Subcutaneous abdominal adipose tissue (tissue), 5 donors: ENCODE measurements around the gene NSUN6.
"Not testable (repeated sequence)": the region's sequence is repeated elsewhere in the genome, so short reads cannot be mapped to it uniquely, and the experiment has no call there.

Source experiments
- H3K27ac ChIP-seq: one replicate; pipeline ENCODE4 v1.7.0; 2013; ENCODE audit warnings: low read depth, mild to moderate bottlenecking, inconsistent platforms, low read length, moderate library complexity
- H3K27me3 ChIP-seq, 5 donors: one replicate each; pipeline ENCODE4 v1.7.0; 2013; ENCODE audit warnings: low read length in 5 of 5, inconsistent platforms in 1 of 5; ENCODE audit not compliant: control insufficient read depth in 5 of 5, insufficient read depth in 4 of 5
- H3K36me3 ChIP-seq, 5 donors: one replicate each; pipeline ENCODE4 v1.7.0; 2013; ENCODE audit warnings: low read length in 5 of 5; ENCODE audit not compliant: control insufficient read depth in 5 of 5, insufficient read depth in 5 of 5
- H3K4me1 ChIP-seq, 5 donors: one replicate each; pipeline ENCODE4 v1.7.0; 2013; ENCODE audit warnings: low read length in 5 of 5, mild to moderate bottlenecking in 3 of 5, moderate library complexity in 1 of 5; ENCODE audit not compliant: control insufficient read depth in 5 of 5, insufficient read depth in 5 of 5
- H3K4me3 ChIP-seq, 5 donors: one replicate each; pipeline ENCODE4 v1.7.0; 2013; ENCODE audit warnings: low read length in 5 of 5, low read depth in 1 of 5
- H3K9ac ChIP-seq, 5 donors: one replicate each; pipeline ENCODE4 v1.7.0; 2013; ENCODE audit warnings: low read length in 5 of 5, mild to moderate bottlenecking in 4 of 5, moderate library complexity in 3 of 5
- H3K9me3 ChIP-seq, 5 donors: one replicate each; pipeline ENCODE4 v1.7.0; 2013; ENCODE audit warnings: low read length in 5 of 5; ENCODE audit not compliant: control insufficient read depth in 5 of 5
- donor health status: healthy.
- donor health status: healthy.
- donor health status: healthy.
- donor health status: healthy.
- donor health status: healthy.

The NSUN6 gene

DNA sequence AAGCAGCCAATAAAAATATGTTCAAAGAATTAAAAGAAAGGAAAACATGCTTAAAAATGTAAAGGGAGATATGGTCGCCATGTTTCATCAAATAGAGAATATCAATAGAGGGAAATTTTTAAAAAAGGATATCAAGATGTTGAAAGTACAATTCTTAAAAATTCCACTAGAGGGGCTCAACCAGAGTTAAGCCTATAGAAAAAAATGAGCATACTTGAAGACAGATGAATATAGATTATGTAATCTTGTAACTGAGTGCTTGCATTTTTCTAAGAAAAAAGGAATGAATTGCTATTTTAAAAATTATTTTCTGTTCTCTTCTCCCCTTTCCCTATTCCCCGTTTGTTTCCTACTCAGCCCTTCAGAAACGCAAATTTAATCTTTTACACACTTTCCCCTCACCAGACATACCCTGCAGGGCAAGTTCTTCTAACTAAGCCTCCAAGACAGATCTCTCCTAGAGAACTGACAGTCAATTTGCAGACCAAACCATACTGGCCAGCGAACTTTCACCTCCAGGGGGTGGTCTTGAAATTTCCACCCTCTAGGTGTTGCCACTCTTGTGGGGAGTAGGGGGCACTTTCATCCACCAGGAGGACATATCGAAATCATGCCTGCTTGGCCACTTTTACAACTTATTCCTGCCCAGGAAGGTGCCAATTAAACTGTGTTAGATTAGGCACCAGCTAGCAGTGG is 67.7 kb downstream of the NSUN6 start:
- Histone ChIP-seq H3K9me3 (no peaks in the 10 kb centered on the region), H3K36me3 (peaks cover 3 to 46% (median 20%) of the 10 kb centered on the region in 5 donors), H3K4me3 (no peak overlapping the region), H3K4me1 (no peaks in the 10 kb centered on the region), H3K27ac (no peak overlapping the region), H3K27me3 (no peaks in the 10 kb centered on the region), H3K9ac (no peak overlapping the region)

- no peak overlapping the region for H3K27ac ChIP-seq
- H3K36me3 ChIP-seq = peaks cover 3 to 47% (median 18%) of the 10 kb centered on the region in 5 donors
- no peak overlapping the region for H3K9ac ChIP-seq
- no peaks in the 10 kb centered on the region for H3K4me1 ChIP-seq
- H3K9me3 ChIP-seq = peaks cover 0 to 2% (median 0%) of the 10 kb centered on the region in 5 donors
- H3K27me3 ChIP-seq = no peaks in the 10 kb centered on the region
- H3K4me3 ChIP-seq = no peak overlapping the region
Observed at GRCh38 chr10:18582803-18583202, 68.6 kb downstream of the NSUN6 start.

DNA sequence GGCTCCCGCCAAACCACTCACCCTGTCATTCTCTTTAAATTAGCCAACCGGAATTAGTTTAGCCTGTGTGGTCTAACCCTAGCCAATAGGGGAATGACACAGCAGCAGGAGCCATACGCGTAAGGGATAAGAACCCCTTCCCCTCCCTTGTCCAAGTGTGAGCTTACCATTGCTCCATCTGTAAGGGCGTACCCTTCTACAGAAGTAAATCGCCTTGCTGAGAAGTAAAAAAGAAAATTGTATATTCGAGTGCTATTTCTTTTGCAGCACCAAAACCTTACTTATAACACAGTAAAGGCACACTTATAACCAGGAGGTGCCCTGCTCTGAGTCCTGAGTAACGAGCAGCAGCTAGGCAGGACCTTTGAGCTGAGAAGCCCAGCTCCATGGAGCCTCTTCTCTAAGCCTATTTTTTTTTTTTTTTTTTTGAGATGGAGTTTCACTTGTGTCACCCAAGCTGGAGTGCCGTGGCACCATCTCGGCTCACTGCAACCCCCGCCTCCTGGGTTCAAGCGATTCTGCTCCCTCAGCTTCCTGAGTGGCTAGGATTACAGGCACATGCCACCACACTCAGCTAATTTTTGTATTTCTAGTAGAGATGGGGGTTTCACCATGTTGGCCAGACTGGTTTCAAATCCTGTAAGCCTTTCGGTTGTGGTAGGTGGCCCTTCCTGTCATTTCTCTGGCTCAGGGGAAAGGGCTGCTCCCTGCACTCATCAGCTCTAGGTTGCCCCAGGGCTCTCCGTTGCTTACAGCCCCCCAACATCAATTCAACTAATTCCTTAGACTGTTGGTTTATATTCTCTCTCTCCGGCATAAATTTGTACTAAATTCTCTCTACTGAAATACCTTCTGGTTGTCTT is 73.3 kb downstream of the NSUN6 start:
- Histone ChIP-seq H3K27ac (no peak overlapping the region), H3K9ac (no peak overlapping the region), H3K36me3 (peaks cover 13 to 35% (median 16%) of the 10 kb centered on the region in 5 donors), H3K9me3 (peaks cover 0 to 2% (median 0%) of the 10 kb centered on the region in 5 donors), H3K4me1 (no peaks in the 10 kb centered on the region), H3K27me3 (no peaks in the 10 kb centered on the region), H3K4me3 (no peak overlapping the region)

- H3K27ac ChIP-seq = no peak overlapping the region
- peaks cover 11 to 27% (median 14%) of the 10 kb centered on the region in 5 donors for H3K36me3 ChIP-seq
- H3K27me3 ChIP-seq = no peaks in the 10 kb centered on the region
- H3K9me3 ChIP-seq = peaks cover 0 to 2% (median 0%) of the 10 kb centered on the region in 5 donors
- H3K4me1 ChIP-seq = no peaks in the 10 kb centered on the region
- no peak overlapping the region for H3K9ac ChIP-seq
- no peak overlapping the region for H3K4me3 ChIP-seq
Observed at GRCh38 chr10:18576586-18576985, 74.8 kb downstream of the NSUN6 start.

DNA sequence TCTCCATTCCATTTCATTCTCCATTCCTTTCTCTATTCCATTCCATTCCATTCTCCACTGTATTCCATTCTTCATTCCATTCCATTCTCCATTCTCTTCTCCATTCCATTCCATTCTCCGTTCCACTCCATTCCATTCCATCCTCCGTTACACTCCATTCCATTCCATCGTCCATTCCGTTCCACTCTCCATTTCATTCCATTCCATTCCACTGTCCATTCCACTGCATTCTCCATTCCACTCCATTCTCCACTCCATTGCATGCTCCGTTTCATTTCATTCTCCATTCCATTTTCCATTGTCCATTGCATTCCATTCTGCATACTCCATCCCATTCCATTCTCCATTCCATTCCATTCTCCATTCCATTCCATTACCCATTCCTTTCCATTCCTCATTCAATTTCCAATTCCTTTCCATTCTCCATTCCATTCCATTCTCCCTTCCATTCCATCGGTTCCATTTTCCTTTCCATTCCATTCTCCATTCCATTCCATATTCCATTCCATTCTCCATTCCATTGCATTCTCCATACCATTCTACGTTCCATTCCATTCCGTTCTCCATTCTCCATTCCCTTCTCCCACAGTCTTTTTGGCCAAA is 78.3 kb downstream of the NSUN6 start:
- no peaks in the 10 kb centered on the region for H3K27me3 ChIP-seq
- H3K27ac ChIP-seq = no peak overlapping the region
- H3K4me3 ChIP-seq = no peak overlapping the region
- no peaks in the 10 kb centered on the region for H3K4me1 ChIP-seq
- no peak overlapping the region for H3K9ac ChIP-seq
- H3K9me3 ChIP-seq = peaks cover 0 to 24% (median 4%) of the 10 kb centered on the region in 5 donors
- H3K36me3 ChIP-seq = peaks cover 3 to 14% (median 4%) of the 10 kb centered on the region in 5 donors

GRCh38 chr10:18571780-18572179 is 79.6 kb downstream of the NSUN6 start:
- H3K9ac ChIP-seq = no peak overlapping the region
- H3K9me3 ChIP-seq = peaks cover 0 to 30% (median 5%) of the 10 kb centered on the region in 5 donors
- H3K27me3 ChIP-seq = no peaks in the 10 kb centered on the region
- H3K4me1 ChIP-seq = no peaks in the 10 kb centered on the region
- no peak overlapping the region for H3K27ac ChIP-seq
- H3K36me3 ChIP-seq = peaks cover 0 to 14% (median 2%) of the 10 kb centered on the region in 5 donors
- no peak overlapping the region for H3K4me3 ChIP-seq

- Histone ChIP-seq H3K27me3 (no peaks in the 10 kb centered on the region), H3K4me1 (no peaks in the 10 kb centered on the region), H3K4me3 (no peak overlapping the region), H3K9ac (no peak overlapping the region), H3K36me3 (peaks cover 0 to 14% (median 0%) of the 10 kb centered on the region in 5 donors), H3K27ac (no peak overlapping the region), H3K9me3 (peaks cover 0 to 37% (median 8%) of the 10 kb centered on the region in 5 donors)
Observed at GRCh38 chr10:18571076-18571475, 80.3 kb downstream of the NSUN6 start.

- H3K9ac ChIP-seq, H3K27me3 ChIP-seq, H3K27ac ChIP-seq, H3K4me3 ChIP-seq, H3K4me1 ChIP-seq: not testable (repeated sequence)
- Histone ChIP-seq H3K9me3 (peaks cover 0 to 44% (median 8%) of the 10 kb centered on the region in 5 donors), H3K36me3 (peaks cover 0 to 14% (median 0%) of the 10 kb centered on the region in 5 donors)
Observed at GRCh38 chr10:18570386-18570785, 81.0 kb downstream of the NSUN6 start.

GRCh38 chr10:18567343-18567856 is 84.0 kb downstream of the NSUN6 start:
- H3K4me3 ChIP-seq = no peak overlapping the region
- H3K4me1 ChIP-seq = no peaks in the 10 kb centered on the region
- H3K27me3 ChIP-seq = no peaks in the 10 kb centered on the region
- H3K27ac ChIP-seq = no peak overlapping the region
- H3K9me3 ChIP-seq = peaks cover 3 to 71% (median 22%) of the 10 kb centered on the region in 5 donors
- peaks cover 0 to 21% (median 5%) of the 10 kb centered on the region in 5 donors for H3K36me3 ChIP-seq
- H3K9ac ChIP-seq = no peak overlapping the region
